ENCODE data around the gene PHF21A.

DNA sequence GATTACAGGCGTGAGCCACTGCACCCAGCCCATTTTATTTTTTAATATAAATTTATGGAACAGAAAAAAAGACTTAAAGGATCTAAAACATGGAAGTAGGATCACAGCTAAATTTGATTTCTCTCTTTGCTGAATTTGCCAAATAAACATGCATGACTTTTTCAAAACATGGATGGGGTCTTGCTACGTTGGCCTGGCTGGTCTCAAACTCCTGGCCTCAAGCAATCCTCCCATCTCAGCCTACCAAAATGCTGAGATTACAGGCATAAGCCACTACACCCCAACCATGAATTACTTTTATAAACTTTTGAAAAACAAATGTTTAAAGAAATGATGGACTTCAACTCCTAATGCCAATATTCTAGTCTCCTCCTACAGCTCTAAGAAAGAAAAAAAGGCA is 61.2 kb downstream of the PHF21A start:
- TF ChIP-seq GABPA (IDR thresholded peaks at IDR 0.05 in 1 of 2, conservative IDR thresholded peaks at IDR 0.05 in 1 of 2) = no peak
- TF ChIP-seq, protein P1, sequence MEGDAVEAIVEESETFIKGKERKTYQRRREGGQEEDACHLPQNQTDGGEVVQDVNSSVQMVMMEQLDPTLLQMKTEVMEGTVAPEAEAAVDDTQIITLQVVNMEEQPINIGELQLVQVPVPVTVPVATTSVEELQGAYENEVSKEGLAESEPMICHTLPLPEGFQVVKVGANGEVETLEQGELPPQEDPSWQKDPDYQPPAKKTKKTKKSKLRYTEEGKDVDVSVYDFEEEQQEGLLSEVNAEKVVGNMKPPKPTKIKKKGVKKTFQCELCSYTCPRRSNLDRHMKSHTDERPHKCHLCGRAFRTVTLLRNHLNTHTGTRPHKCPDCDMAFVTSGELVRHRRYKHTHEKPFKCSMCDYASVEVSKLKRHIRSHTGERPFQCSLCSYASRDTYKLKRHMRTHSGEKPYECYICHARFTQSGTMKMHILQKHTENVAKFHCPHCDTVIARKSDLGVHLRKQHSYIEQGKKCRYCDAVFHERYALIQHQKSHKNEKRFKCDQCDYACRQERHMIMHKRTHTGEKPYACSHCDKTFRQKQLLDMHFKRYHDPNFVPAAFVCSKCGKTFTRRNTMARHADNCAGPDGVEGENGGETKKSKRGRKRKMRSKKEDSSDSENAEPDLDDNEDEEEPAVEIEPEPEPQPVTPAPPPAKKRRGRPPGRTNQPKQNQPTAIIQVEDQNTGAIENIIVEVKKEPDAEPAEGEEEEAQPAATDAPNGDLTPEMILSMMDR (IDR thresholded peaks at IDR 0.05; ENCODE audit: low read depth, low read length, missing input control) = no peak
- TF ChIP-seq, protein P2, sequence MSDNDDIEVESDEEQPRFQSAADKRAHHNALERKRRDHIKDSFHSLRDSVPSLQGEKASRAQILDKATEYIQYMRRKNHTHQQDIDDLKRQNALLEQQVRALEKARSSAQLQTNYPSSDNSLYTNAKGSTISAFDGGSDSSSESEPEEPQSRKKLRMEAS (IDR thresholded peaks at IDR 0.05) = no peak
- no peak for TF ChIP-seq RAD21 (IDR thresholded peaks at IDR 0.05)
- TF ChIP-seq, protein P3, sequence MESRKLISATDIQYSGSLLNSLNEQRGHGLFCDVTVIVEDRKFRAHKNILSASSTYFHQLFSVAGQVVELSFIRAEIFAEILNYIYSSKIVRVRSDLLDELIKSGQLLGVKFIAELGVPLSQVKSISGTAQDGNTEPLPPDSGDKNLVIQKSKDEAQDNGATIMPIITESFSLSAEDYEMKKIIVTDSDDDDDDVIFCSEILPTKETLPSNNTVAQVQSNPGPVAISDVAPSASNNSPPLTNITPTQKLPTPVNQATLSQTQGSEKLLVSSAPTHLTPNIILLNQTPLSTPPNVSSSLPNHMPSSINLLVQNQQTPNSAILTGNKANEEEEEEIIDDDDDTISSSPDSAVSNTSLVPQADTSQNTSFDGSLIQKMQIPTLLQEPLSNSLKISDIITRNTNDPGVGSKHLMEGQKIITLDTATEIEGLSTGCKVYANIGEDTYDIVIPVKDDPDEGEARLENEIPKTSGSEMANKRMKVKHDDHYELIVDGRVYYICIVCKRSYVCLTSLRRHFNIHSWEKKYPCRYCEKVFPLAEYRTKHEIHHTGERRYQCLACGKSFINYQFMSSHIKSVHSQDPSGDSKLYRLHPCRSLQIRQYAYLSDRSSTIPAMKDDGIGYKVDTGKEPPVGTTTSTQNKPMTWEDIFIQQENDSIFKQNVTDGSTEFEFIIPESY (IDR thresholded peaks at IDR 0.05) = no peak
- no peak for TF ChIP-seq SP1 (IDR thresholded peaks at IDR 0.05)
- TF ChIP-seq YY1 (IDR thresholded peaks at IDR 0.05) = no peak
- no peak for TF ChIP-seq JUND (IDR thresholded peaks at IDR 0.05)
- TF ChIP-seq EGR1 (IDR thresholded peaks at IDR 0.05; ENCODE audit: low read depth in 2 of 2) = no peak
- no peak for TF ChIP-seq RXRA (IDR thresholded peaks at IDR 0.05)
- no peak for TF ChIP-seq TAF1 (conservative IDR thresholded peaks at IDR 0.05)
